ENCODE measurements around the gene NDRG4.

Gene NDRG4

DNA sequence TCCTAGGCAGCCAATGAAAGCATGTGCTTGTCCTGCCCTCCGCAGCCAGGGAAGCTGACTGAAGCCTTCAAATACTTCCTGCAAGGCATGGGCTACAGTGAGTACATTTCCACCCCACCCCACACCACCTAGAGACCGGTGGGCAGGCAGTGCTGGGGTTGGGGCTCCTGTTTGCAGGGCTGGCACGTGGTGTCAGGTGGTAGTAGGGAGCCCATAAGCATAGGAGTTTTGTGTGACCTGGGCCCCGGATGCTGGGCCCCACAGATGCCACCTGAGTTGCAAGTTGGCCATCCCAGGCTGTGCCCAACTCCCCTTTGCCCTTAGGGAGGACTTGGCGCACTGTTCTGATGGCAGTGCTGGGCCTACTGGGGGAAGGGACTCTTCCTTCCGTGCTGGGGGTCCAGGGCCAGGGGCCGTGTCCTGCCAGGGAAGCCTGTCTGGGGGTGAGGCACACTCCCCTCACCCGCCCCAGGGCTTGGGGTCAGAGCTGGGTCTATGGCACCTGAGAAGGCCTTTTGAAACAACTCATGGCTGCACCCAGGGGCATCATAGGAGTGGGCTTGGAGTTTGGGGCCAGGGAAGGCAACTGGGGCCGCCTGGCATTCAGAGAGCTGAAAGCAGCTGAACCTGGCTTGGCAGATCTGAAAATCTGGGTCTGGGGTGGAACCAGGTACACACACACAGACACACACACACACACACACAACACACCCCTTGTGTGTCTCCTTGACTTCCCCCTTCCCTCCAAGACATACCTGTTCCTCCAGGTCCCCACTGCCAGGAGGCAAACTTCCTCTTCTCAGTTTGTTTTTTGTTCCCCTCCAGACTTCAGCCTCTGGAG is 9.5 kb downstream of the NDRG4 start:
- Histone ChIP-seq H3K27ac (ENCODE audit: low read depth, low read length) (no peak overlapping the region), H3K36me3 (ENCODE audit: control insufficient read depth in 5 of 5, insufficient read depth in 5 of 5, low read length in 5 of 5) (no peaks in the 10 kb centered on the region), H3K9ac (ENCODE audit: low read length in 5 of 5) (no peak overlapping the region), H3K27me3 (ENCODE audit: control insufficient read depth in 5 of 5, insufficient read depth in 4 of 5, low read length in 5 of 5) (peaks cover 3 to 17% (median 9%) of the 10 kb centered on the region in 5 donors), H3K4me1 (ENCODE audit: control insufficient read depth in 5 of 5, insufficient read depth in 5 of 5, low read length in 5 of 5) (peaks cover 0 to 8% (median 1%) of the 10 kb centered on the region in 5 donors), H3K4me3 (ENCODE audit: low read depth in 1 of 5, low read length in 5 of 5) (no peak overlapping the region), H3K9me3 (ENCODE audit: control insufficient read depth in 5 of 5, low read length in 5 of 5) (no peaks in the 10 kb centered on the region)

DNA sequence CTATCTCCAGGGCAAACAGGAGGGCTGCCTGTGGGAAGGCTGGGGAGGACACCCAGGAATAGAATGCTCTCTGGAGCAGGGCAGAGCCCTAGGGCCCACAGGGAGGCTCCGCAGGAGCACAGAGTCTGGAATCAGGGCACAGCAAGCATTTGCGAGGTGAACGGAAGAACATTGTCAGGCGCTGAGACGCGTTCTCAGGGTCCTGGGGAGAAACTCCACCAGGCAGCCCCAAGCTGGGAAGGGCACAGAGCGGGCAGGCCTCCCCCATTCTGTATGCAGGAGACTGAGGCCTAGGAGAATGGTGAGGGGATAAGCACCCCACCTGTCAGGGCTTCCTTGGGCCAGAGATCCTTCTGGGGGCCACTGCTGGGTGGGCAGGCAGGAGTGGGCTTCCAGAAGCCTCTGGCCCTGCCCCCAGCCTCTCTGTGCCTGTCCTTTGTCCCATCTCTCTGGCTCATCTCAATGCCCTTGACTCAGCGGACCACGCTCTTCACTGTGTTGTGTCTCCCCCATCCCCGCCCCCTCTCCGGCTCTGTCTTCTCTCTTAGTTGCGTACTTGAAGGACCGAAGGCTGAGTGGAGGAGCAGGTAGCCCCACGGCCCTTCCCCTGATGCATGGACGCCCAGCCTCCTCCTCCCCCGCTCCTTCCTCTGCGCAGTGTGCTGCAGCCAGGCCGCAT is 10.3 kb downstream of the NDRG4 start:
- no peaks in the 10 kb centered on the region for H3K36me3 ChIP-seq (ENCODE audit: control insufficient read depth in 5 of 5, insufficient read depth in 5 of 5, low read length in 5 of 5)
- H3K4me3 ChIP-seq (ENCODE audit: low read depth in 1 of 5, low read length in 5 of 5) = no peak overlapping the region
- no peak overlapping the region for H3K9ac ChIP-seq (ENCODE audit: low read length in 5 of 5)
- H3K27me3 ChIP-seq (ENCODE audit: control insufficient read depth in 5 of 5, insufficient read depth in 4 of 5, low read length in 5 of 5) = peaks cover 3 to 16% (median 9%) of the 10 kb centered on the region in 5 donors
- no peak overlapping the region for H3K27ac ChIP-seq (ENCODE audit: low read depth, low read length)
- H3K4me1 ChIP-seq (ENCODE audit: control insufficient read depth in 5 of 5, insufficient read depth in 5 of 5, low read length in 5 of 5) = peaks cover 0 to 15% (median 9%) of the 10 kb centered on the region in 5 donors
- H3K9me3 ChIP-seq (ENCODE audit: control insufficient read depth in 5 of 5, low read length in 5 of 5) = no peaks in the 10 kb centered on the region

DNA sequence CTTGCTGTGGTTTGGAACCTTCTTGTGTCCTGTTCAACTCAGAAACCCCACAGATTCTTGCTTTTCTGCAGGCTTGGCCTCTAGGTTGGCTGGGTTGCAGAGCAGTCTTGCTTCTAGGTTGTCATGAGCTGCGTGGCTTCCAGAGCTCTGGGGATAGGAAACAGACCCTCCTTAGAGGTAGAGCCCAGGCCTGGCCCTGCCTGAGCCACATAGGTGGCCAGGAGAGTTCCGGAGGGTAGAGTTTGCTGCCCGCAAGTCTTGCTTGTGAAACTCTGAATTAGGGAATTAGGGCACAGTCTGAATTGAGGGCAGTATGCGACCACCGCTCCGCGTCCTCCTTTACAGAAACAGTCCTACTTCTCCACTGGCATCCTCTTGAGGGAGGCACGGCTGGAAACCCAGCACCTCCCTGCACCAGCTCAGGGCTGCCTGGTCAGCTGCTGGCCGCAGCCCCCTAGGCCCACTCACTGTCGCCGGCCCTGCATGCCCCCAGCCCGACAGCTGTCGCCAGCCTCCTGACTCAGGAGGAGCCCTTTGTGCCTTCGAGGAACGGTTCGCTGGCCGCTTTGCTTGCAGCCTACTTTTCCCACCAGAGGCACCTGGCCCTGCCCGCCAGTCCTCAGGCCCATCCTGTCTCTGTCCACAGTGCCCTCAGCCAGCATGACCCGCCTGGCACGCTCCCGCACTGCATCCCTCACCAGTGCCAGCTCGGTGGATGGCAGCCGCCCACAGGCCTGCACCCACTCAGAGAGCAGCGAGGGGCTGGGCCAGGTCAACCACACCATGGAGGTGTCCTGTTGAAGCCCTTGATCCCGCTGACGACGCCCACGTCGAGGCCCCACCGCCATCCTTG is 11.1 kb downstream of the NDRG4 start:
- H3K9me3 ChIP-seq (ENCODE audit: control insufficient read depth in 5 of 5, low read length in 5 of 5) = no peaks in the 10 kb centered on the region
- no peak overlapping the region for H3K4me3 ChIP-seq (ENCODE audit: low read depth in 1 of 5, low read length in 5 of 5)
- no peak overlapping the region for H3K9ac ChIP-seq (ENCODE audit: low read length in 5 of 5)
- H3K4me1 ChIP-seq (ENCODE audit: control insufficient read depth in 5 of 5, insufficient read depth in 5 of 5, low read length in 5 of 5) = peaks cover 0 to 19% (median 11%) of the 10 kb centered on the region in 5 donors
- no peaks in the 10 kb centered on the region for H3K36me3 ChIP-seq (ENCODE audit: control insufficient read depth in 5 of 5, insufficient read depth in 5 of 5, low read length in 5 of 5)
- H3K27ac ChIP-seq (ENCODE audit: low read depth, low read length) = no peak overlapping the region
- H3K27me3 ChIP-seq (ENCODE audit: control insufficient read depth in 5 of 5, insufficient read depth in 4 of 5, low read length in 5 of 5) = peaks cover 3 to 16% (median 9%) of the 10 kb centered on the region in 5 donors

DNA sequence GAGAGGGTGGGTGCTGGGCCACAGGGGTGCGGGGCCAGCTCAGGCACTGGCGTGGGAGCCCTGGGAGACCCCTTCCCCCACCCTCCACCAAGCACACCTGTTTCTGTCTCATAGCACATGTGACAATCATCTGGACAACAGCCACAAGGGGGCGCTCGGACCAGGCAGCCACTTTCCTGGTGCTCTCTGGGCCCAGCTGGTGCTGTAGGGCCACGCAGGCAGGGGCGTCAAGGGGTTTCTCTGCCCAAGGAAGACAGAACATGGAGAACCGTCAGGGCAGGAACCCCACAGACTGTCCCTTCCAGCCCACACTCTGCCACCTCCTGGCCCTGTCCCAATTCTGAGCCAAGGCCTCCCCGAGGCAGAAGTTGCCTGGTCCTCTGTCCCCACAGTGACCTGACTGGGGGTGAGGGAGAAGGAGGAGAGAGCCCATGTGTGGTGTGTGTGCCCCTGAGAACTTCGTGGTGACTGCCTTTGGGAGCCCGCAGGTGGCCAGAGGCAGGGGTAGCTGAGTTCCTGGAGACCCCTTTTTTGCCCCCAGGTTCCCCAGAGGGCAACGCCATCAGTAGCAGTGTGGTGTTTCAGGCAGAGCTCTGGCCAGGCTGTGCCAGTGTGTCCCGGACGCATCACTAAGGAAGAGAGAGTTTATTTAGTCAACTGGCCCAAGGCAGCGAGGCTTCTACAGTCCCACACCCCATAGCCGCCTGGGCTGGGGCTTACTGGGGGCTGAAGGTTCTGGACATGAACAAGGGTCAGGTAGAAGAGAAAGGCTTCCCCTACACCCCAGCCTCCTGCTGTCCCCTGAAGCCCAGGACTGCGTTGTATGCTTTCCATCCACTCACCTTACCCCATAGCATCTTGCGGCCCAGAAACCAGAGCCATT is 12.2 kb downstream of the NDRG4 start:
- Histone ChIP-seq H3K4me1 (ENCODE audit: control insufficient read depth in 5 of 5, insufficient read depth in 5 of 5, low read length in 5 of 5) (peaks cover 1 to 26% (median 18%) of the 10 kb centered on the region in 5 donors), H3K27ac (ENCODE audit: low read depth, low read length) (no peak overlapping the region), H3K36me3 (ENCODE audit: control insufficient read depth in 5 of 5, insufficient read depth in 5 of 5, low read length in 5 of 5) (peaks cover 0 to 6% (median 0%) of the 10 kb centered on the region in 5 donors), H3K9me3 (ENCODE audit: control insufficient read depth in 5 of 5, low read length in 5 of 5) (no peaks in the 10 kb centered on the region), H3K9ac (ENCODE audit: low read length in 5 of 5) (no peak overlapping the region), H3K4me3 (ENCODE audit: low read depth in 1 of 5, low read length in 5 of 5) (no peak overlapping the region), H3K27me3 (ENCODE audit: control insufficient read depth in 5 of 5, insufficient read depth in 4 of 5, low read length in 5 of 5) (peaks cover 0 to 10% (median 4%) of the 10 kb centered on the region in 5 donors)

DNA sequence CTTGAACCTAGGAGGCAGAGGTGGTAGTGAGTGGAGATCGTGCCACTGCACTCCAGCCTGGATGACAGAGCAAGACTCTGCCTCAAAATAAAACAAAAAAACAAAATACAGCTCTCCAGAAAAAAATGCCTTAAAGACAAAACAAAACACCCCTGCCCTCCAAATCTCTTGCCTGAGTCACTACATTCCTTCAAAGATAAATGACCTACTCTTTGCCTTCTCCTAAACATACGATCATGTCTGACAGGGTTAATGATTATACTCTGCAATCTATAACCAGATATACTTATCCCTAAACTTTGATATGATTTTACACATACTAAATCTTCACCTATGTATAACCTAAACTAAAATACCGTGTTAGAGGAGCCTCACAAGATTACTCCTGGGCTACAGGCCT is 13.9 kb downstream of the NDRG4 start:
- H3K9me3 ChIP-seq (ENCODE audit: control insufficient read depth in 5 of 5, low read length in 5 of 5) = no peaks in the 10 kb centered on the region
- H3K27me3 ChIP-seq (ENCODE audit: control insufficient read depth in 5 of 5, insufficient read depth in 4 of 5, low read length in 5 of 5) = peaks cover 0 to 3% (median 0%) of the 10 kb centered on the region in 5 donors
- peaks cover 10 to 18% (median 14%) of the 10 kb centered on the region in 5 donors for H3K36me3 ChIP-seq (ENCODE audit: control insufficient read depth in 5 of 5, insufficient read depth in 5 of 5, low read length in 5 of 5)
- H3K9ac ChIP-seq (ENCODE audit: low read length in 5 of 5) = no peak overlapping the region
- H3K4me1 ChIP-seq (ENCODE audit: control insufficient read depth in 5 of 5, insufficient read depth in 5 of 5, low read length in 5 of 5) = peaks cover 1 to 26% (median 18%) of the 10 kb centered on the region in 5 donors
- H3K27ac ChIP-seq (ENCODE audit: low read depth, low read length) = no peak overlapping the region
- H3K4me3 ChIP-seq (ENCODE audit: low read depth in 1 of 5, low read length in 5 of 5) = no peak overlapping the region

DNA sequence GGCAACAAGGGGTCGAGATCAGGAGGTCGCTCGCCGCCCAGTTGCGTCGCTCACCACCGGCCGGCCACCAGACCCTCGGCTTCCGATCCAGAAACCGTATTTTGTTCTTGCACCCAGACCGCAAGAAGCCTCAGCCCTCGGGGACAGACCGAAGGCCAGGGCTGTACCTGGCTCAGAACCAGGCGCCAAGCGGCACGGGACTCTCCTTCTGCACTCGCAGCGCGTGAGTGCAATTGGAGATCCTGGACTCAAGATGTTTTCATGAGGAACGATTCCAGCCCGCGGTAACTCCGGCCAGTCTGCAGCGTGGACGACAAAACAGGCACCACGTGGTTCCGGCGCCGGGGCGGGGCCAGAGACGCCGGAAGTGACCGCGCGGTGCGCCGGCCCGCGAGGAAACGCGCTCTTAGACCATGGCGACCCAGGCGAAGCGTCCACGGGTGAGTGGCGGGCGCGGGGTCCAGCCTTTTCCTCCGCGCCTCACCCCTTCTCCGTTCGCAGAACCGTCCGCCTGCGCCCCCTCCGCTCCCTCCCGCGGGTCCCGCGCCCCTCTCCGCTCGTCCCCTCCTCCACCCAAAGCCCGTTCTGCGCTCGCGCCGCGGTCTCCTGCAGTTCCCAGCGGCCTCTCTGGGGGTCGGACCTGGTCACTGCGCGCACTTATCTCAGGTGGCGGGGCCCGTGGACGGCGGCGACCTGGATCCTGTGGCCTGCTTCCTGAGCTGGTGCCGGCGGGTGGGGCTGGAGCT is 15.4 kb downstream of the NDRG4 start, which contains the start of gene SETD6:
Gene SETD6 (plus strand): TSS at position 393 of the 746 bp plus-strand sequence. CDS start 21 bp downstream, at position 414.
- Histone ChIP-seq H3K9me3 (ENCODE audit: control insufficient read depth in 5 of 5, low read length in 5 of 5) (no peaks in the 10 kb centered on the region), H3K27ac (ENCODE audit: low read depth, low read length) (peak within 1 kb of the TSS; percentile 58), H3K27me3 (ENCODE audit: control insufficient read depth in 5 of 5, insufficient read depth in 4 of 5, low read length in 5 of 5) (no peaks in the 10 kb centered on the region), H3K36me3 (ENCODE audit: control insufficient read depth in 5 of 5, insufficient read depth in 5 of 5, low read length in 5 of 5) (peaks cover 15 to 33% (median 27%) of the 10 kb centered on the region in 5 donors), H3K9ac (ENCODE audit: low read length in 5 of 5) (peak within 1 kb of the TSS; percentile 7 to 83 (median 64)), H3K4me3 (ENCODE audit: low read depth in 1 of 5, low read length in 5 of 5) (peak within 1 kb of the TSS; percentile 63 to 93 (median 86)), H3K4me1 (ENCODE audit: control insufficient read depth in 5 of 5, insufficient read depth in 5 of 5, low read length in 5 of 5) (peaks cover 1 to 26% (median 18%) of the 10 kb centered on the region in 5 donors)

DNA sequence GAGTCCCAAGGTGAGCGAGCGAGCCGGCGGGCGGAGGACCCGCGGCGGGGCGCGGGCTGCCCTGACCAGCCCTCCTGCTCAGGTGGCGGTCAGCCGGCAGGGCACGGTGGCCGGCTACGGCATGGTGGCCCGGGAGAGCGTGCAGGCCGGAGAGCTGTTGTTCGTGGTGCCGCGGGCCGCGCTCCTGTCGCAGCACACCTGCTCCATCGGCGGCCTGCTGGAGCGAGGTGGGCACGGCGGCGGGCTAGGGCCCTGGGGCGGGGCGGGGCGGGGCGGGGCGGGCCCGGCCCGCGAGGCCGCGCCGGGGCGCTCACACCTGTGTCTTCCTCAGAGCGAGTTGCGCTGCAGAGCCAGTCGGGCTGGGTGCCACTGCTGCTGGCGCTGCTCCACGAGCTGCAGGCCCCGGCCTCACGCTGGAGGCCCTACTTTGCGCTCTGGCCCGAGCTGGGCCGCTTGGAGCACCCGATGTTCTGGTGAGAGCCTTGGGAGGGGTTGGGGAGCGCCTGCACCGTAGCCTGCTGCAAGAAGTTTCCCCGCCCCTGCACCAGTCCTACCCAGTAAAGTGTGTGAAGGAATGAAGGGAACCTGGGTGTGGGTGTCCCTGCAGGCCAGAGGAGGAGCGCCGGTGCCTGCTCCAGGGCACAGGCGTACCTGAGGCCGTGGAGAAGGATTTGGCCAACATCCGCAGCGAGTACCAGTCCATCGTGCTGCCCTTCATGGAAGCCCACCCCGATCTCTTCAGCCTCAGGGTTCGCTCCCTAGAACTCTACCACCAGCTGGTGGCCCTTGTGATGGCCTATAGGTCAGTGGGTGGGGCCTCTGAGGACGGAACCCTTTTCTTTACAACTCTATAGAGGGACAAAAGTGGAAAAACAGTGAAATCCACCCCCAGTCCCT is 16.2 kb downstream of the NDRG4 start:
- H3K4me1 ChIP-seq (ENCODE audit: control insufficient read depth in 5 of 5, insufficient read depth in 5 of 5, low read length in 5 of 5) = peaks cover 1 to 26% (median 18%) of the 10 kb centered on the region in 5 donors
- H3K36me3 ChIP-seq (ENCODE audit: control insufficient read depth in 5 of 5, insufficient read depth in 5 of 5, low read length in 5 of 5) = peaks cover 22 to 41% (median 36%) of the 10 kb centered on the region in 5 donors

DNA sequence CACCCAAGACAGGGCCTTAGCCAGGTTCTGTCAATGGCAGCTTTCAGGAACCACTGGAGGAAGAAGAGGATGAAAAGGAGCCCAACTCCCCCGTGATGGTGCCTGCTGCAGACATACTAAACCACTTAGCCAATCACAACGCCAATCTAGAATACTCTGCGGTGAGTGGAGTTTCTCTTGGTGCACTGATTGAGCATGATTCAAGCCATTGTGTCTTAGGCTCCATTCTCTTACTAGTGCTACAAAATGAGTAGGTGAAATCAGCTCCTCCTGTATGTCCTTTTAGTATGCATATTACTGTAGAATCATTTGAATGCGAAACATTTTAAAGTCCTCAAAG is 16.8 kb downstream of the NDRG4 start:
- peaks cover 1 to 25% (median 18%) of the 10 kb centered on the region in 5 donors for H3K4me1 ChIP-seq (ENCODE audit: control insufficient read depth in 5 of 5, insufficient read depth in 5 of 5, low read length in 5 of 5)
- H3K9ac ChIP-seq (ENCODE audit: low read length in 5 of 5) = peak overlapping the region in 2 of 5 donors; percentile 21 to 65
- H3K9me3 ChIP-seq (ENCODE audit: control insufficient read depth in 5 of 5, low read length in 5 of 5) = no peaks in the 10 kb centered on the region
- no peak overlapping the region for H3K27ac ChIP-seq (ENCODE audit: low read depth, low read length)
- H3K4me3 ChIP-seq (ENCODE audit: low read depth in 1 of 5, low read length in 5 of 5) = no peak overlapping the region
- peaks cover 26 to 47% (median 42%) of the 10 kb centered on the region in 5 donors for H3K36me3 ChIP-seq (ENCODE audit: control insufficient read depth in 5 of 5, insufficient read depth in 5 of 5, low read length in 5 of 5)
- H3K27me3 ChIP-seq (ENCODE audit: control insufficient read depth in 5 of 5, insufficient read depth in 4 of 5, low read length in 5 of 5) = no peaks in the 10 kb centered on the region

More for the DNA sequence above, 16.2 kb downstream of the NDRG4 start:
- no peaks in the 10 kb centered on the region for H3K9me3 ChIP-seq (ENCODE audit: control insufficient read depth in 5 of 5, low read length in 5 of 5)
- H3K27ac ChIP-seq (ENCODE audit: low read depth, low read length) = peak overlapping the region; percentile 58
- peak overlapping the region in 4 of 5 donors; percentile 58 to 83 (median 64) for H3K9ac ChIP-seq (ENCODE audit: low read length in 5 of 5)
- no peaks in the 10 kb centered on the region for H3K27me3 ChIP-seq (ENCODE audit: control insufficient read depth in 5 of 5, insufficient read depth in 4 of 5, low read length in 5 of 5)
- peak overlapping the region in 4 of 5 donors; percentile 75 to 93 (median 87) for H3K4me3 ChIP-seq (ENCODE audit: low read depth in 1 of 5, low read length in 5 of 5)
